IPS DF 19.7 (cell line): ENCODE data around the gene SLC25A23.
"Not testable (repeated sequence)": the region's sequence is repeated elsewhere in the genome, so short reads cannot be mapped to it uniquely, and the experiment has no call there.

ENCODE experiments used
- DNase-seq: peaks from one replicate; pipeline ENCODE4 v3.0.0-alpha.2; 2013; ENCODE audit warnings: low read depth, low spot score

SLC25A23 gene

GRCh38 chr19:6457958-6458694 lies 1.5 kb downstream of the SLC25A23 start:
- DNase-seq = no peak

- no peak for DNase-seq
Observed at GRCh38 chr19:6455924-6456323, 3.7 kb downstream of the SLC25A23 start.

DNA sequence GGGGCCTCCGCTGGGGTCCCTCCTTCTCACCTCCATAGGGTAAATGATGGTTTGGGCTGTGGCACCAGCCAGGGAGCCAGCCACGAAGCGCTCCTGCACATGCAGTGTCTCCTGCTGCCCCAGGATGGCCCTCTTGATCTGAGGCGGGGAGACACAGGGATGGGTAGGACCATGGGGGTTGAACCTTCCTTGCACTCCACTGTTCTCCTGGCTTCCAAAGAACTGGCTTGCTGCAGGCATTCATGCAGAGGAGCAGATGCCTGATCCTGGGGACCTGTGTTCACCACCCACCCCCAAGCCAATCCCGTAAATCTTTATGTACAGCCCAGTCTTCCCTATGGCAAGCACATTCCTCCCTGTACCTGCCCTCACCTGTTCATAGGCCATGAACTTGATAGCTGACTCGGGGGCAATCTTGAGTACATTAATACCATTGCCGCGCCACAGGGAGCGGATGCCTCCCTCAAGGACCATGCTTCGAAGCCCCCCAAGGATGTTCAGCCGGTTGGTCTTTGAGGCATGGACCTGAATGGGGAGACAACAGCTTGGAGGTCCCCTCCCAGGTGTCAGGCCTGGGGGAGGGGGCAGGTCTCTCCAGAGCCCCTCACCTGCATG lies 5.5 kb downstream of the SLC25A23 start:
- DNase-seq = no peak

- no peak for DNase-seq
Observed at GRCh38 chr19:6452899-6453298, 6.7 kb downstream of the SLC25A23 start.

DNA sequence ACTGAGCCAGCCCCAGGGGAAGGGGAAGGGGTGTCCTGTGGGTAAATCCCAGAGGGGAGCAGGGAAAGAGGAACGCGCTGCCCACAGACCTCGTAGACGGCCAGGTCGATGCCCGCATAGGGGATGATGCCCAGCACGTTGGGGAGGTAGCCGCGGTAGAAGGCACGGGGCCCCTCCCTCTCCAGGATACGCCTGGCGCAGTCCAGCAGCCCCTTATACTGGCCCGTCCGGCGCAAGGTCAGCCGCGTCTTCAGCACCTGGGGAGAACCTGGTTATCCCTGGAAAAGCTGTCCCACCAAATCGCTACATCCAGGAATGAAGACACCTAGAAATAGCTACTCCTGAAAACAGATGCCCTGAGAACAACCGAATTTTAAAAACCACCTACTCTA lies 7.4 kb downstream of the SLC25A23 start:
- no peak for DNase-seq

- no peak for DNase-seq
Observed at GRCh38 chr19:6451583-6452222, 7.9 kb downstream of the SLC25A23 start.

DNA sequence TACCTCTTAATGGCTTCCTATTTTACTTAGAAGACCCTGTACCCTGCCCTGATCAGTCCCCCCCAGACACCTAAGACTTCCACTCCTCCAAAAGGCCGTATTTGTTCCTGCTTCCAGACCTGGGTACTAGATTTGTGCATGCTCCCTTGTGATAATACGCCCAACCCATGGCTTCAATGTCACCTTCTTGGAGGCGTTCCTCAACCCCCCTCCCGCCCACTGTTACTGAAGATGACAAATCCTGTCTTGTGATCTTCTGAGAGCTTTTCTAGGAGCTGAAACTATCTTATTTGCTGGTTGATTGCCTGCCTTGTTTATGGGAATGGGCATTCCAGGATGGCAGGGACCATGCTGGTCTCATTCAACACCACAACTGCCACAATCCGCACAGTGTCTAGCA lies 9.4 kb downstream of the SLC25A23 start:
- no peak for DNase-seq

DNA sequence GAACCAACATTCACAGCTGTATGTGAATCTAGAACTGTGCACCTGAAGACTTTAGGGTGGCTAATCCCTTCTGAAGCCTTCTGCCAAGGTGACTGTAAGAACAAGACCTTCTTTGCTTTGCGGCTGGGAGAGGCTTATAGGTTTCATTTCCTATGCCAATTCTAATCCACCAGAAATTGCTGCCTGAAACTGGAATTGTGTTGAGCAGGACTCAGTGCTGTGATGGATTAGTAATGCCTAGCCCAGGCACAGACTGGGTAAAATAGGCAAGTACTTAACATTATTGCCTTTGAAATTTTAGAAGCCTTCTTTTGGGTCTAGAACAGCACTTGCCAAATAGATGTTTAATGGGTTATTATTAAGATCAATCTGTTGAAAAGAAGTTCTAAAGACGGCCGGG lies 11.5 kb downstream of the SLC25A23 start:
- DNase-seq = no peak

GRCh38 chr19:6446452-6446851 lies 13.1 kb downstream of the SLC25A23 start:
- no peak for DNase-seq

- DNase-seq = no peak
Observed at GRCh38 chr19:6443986-6444385, 15.6 kb downstream of the SLC25A23 start.

GRCh38 chr19:6442087-6442688 lies 17.4 kb downstream of the SLC25A23 start:
- no peak for DNase-seq

GRCh38 chr19:6440905-6441304 lies 18.7 kb downstream of the SLC25A23 start:
- no peak for DNase-seq

DNA sequence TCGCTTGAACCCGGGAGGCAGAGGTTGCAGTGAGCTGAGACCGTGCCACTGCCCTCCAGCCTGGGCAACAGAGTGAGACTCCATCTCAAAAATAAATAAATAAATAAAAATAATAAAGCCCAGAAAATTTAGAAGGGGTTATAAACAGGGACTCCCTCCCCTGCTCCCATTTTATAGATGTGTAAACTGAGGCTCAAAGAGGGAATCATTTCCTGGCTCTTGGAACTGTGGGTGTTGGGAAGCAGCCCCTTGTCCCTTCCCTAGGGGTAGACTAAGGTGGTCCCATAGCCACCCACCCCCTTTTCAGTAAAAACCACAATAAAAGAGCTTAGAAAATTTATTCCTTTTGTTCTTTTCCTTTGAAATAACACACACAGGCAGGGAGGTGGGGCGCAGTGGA lies 19.8 kb downstream of the SLC25A23 start:
- no peak for DNase-seq

DNA sequence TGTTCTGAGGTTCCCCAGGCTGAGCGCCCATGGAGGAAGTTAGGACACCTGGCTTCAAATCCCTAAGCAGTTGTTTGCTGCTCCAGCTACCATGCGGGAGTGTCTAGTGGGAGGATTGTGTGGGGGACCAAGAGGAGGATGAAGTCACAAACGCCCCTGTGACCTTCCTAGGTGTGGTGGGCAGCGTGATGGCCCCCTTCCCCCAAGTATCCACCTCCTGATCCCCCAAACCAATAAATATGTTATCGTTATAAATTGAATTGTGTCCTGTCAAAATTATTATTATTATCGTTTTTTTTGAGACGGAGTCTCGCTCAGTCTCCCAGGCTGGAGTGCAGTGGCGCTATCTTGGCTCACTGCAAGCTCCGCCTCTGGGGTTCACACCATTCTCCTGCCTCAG lies 25.9 kb downstream of the SLC25A23 start, which contains the start of gene SLC25A41:
Gene SLC25A41 (minus strand): TSS at position 101 of the 400 bp plus-strand sequence. CDS start 70 bp downstream, at position 31.
- no peak for DNase-seq

- DNase-seq = no peak
Observed at GRCh38 chr19:6433165-6433564, 26.4 kb downstream of the SLC25A23 start.

DNA sequence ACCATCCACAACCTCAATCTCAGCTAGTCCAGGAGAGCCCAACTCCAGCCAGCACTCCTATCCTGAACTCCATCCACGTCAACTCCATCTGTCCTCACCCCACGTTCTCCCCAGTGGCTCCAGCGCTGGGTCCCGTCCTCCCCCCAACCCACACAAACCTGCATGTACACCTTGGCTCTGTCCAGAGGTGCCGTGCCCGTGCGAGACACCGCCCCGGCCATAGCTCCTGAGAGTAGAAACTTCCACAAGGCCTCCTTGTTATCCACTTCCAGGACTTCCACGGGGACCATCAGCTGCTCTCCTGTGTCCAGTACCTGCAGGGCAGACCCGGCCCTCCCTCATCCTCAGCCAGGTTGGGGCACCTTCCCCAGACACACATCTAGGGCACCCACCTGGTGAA lies 27.7 kb downstream of the SLC25A23 start:
- DNase-seq = no peak

GRCh38 chr19:6429419-6430221 lies 30.0 kb downstream of the SLC25A23 start:
- no peak for DNase-seq

GRCh38 chr19:6428692-6429418 lies 30.7 kb downstream of the SLC25A23 start:
- DNase-seq = not testable (repeated sequence)

DNA sequence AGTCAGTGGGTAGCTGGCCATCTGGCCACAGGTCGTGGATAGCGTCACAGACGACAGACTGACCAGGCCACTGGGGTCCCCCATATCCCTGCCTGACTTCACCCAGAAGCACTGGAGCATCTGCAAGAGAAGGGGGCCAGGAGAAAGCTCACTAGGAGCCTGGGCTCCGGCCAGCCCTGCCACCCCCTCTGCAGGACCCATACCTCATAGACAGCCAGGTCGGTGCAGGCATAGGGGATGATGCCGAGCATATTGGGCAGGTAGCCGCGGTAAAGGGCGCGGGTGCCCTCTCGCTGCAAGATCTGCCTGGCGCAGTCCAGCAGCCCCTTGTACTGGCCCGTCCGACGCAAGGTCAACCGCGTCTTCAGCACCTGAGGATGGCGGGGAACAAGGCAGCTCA lies 32.5 kb downstream of the SLC25A23 start:
- DNase-seq = no peak

DNA sequence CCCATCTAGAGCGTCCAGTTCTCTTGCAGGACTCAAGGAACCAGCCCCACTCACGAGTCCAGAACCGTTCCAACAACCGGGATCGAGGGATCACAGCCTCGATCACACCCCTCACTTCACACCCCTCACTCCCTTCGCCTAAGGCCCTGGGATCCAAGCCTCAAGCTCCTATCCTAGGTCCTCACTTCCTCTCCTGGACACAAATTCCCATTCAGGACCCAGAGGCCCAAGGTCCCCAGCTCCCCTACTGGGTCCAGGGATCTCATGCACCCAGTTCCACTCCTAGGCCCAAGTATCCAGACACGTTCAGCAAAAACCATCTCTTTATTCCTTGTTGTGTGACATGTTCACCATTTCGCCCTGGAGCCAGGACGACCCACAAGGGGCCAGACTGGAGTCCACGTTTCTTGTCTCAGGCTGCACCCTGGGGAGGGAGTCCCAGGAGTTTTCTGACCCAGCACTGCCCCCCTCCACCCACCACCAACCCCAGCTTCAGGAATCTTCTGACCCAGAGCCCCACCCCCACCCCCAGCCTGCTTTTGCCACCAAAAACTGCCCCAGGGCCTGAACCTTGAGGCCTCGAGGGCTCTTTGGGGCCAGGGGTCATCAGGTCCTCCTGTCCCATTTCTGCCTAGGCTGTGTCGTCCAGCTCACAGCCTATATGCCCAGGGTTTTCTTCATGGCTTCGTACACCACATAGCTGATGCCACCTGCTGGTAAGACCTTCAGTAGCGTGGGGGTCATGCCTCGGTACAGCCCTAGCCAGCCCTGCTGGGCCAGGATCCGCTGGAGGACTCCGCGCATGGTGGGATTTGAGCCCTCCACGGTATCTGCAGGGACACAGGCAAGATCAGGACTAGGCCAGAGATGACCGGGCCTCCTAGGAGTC lies 33.6 kb downstream of the SLC25A23 start:
- DNase-seq = no peak
